ENCODE results near the gene GABRR1.

GABRR1 gene

DNA sequence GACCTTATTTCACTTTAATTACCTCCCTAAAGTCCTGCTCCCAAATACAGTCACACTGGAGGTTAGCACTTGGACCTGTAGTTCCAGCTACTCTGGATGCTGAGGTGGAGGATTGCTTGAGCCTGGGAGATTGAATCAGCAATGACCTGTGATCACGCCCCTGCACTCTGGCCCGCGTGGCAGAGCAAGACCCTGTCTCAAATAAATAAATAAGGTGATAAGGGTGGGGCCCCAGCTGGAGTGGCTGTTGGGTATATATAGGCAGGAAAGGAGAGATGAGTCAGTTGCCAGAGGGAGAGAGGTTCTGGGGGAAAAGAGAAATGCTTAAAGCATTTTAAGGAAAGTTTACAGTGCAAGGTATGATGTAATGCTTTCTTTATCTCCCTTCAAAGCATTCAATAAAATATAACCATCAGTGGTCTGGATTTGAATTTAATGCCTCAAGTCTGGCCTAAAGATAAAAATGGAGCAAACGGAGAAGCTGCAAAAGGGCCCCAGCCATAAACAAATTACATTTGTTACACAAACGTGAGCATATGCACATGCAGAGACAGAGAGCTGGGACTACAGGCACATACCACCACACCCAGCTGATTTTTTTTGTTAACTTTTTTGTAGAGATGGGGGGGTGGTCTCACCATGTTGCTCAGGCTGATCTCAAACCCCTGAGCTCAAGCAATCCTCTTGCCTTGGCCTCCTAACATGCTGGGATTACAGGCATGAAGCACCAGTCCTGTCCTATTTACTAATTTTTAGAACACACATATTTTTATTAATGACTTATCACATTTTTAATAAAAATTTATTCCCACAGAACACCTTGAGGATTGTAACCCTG is 77.4 kb downstream of the GABRR1 start:
- TF ChIP-seq, protein P1, sequence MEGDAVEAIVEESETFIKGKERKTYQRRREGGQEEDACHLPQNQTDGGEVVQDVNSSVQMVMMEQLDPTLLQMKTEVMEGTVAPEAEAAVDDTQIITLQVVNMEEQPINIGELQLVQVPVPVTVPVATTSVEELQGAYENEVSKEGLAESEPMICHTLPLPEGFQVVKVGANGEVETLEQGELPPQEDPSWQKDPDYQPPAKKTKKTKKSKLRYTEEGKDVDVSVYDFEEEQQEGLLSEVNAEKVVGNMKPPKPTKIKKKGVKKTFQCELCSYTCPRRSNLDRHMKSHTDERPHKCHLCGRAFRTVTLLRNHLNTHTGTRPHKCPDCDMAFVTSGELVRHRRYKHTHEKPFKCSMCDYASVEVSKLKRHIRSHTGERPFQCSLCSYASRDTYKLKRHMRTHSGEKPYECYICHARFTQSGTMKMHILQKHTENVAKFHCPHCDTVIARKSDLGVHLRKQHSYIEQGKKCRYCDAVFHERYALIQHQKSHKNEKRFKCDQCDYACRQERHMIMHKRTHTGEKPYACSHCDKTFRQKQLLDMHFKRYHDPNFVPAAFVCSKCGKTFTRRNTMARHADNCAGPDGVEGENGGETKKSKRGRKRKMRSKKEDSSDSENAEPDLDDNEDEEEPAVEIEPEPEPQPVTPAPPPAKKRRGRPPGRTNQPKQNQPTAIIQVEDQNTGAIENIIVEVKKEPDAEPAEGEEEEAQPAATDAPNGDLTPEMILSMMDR (IDR thresholded peaks at IDR 0.05; ENCODE audit: borderline replicate concordance, extremely low read depth, low read length, poor library complexity, severe bottlenecking) = no peak
- TF ChIP-seq EZH2 (IDR thresholded peaks at IDR 0.05; ENCODE audit: borderline replicate concordance, low read depth, low read length, severe bottlenecking) = no peak
- no peak overlapping the region for H3K9ac ChIP-seq (ENCODE audit: low read depth, low read length)
- no peaks in the 10 kb centered on the region for H4K20me1 ChIP-seq (ENCODE audit: insufficient read depth, low read length)
- H3K4me3 ChIP-seq (ENCODE audit: low read depth in 1 of 2, low read length in 2 of 2) = no peak overlapping the region
- H3K4me1 ChIP-seq (ENCODE audit: insufficient read depth, low read length) = peaks cover 3% of the 10 kb centered on the region; the same call in 1 of the 2 replicates
- H3K36me3 ChIP-seq (ENCODE audit: insufficient read depth, low read length) = no peaks in the 10 kb centered on the region
- H3K27me3 ChIP-seq (ENCODE audit: insufficient read depth, low read length, poor library complexity) = no peaks in the 10 kb centered on the region
- no peak overlapping the region for H3K4me2 ChIP-seq (ENCODE audit: insufficient read depth, low read length)
- ATAC-seq (ENCODE audit: insufficient read depth, low read depth) (no peak), DNase-seq (no peak)
- H3K9me3 ChIP-seq (ENCODE audit: insufficient read depth, low read length, severe bottlenecking) = no peaks in the 10 kb centered on the region
- no peak overlapping the region for H2AFZ ChIP-seq (ENCODE audit: low read depth, low read length)
- H3K27ac ChIP-seq (ENCODE audit: low read length) = no peak overlapping the region
- no peaks in the 10 kb centered on the region for H3K79me2 ChIP-seq (ENCODE audit: insufficient read depth, low read length)

DNA sequence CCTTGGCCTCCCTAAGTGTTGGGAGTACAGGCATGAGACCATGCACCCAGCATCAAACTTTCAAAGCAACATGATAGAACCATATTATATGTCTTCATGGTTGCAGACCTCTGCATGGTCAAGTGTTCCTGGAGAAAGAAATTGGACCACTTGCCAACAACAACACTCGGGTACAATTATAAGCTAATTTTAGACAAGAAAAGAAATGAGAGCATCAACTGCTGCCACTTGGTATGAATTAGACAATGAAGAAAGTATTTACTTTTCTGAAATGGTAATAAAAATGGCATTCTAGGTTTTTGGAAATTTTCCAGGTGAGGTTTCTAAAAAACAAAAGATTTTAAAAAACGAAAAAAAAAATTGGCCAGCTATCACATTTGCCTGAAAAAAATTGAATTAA is 79.0 kb downstream of the GABRR1 start:
- Histone ChIP-seq H3K27ac (ENCODE audit: low read length) (no peak overlapping the region), H3K4me2 (ENCODE audit: insufficient read depth, low read length) (no peak overlapping the region), H2AFZ (ENCODE audit: low read depth, low read length) (no peak overlapping the region), H3K4me3 (ENCODE audit: low read depth in 1 of 2, low read length in 2 of 2) (no peak overlapping the region), H3K27me3 (ENCODE audit: insufficient read depth, low read length, poor library complexity) (no peaks in the 10 kb centered on the region), H3K9ac (ENCODE audit: low read depth, low read length) (no peak overlapping the region), H3K4me1 (ENCODE audit: insufficient read depth, low read length) (no peaks in the 10 kb centered on the region), H4K20me1 (ENCODE audit: insufficient read depth, low read length) (no peaks in the 10 kb centered on the region), H3K79me2 (ENCODE audit: insufficient read depth, low read length) (no peaks in the 10 kb centered on the region), H3K9me3 (ENCODE audit: insufficient read depth, low read length, severe bottlenecking) (no peaks in the 10 kb centered on the region), H3K36me3 (ENCODE audit: insufficient read depth, low read length) (no peaks in the 10 kb centered on the region)
- DNase-seq = no peak
- TF ChIP-seq, protein P1 (IDR thresholded peaks at IDR 0.05; ENCODE audit: borderline replicate concordance, extremely low read depth, low read length, poor library complexity, severe bottlenecking) = no peak
- ATAC-seq (ENCODE audit: insufficient read depth, low read depth) = no peak

DNA sequence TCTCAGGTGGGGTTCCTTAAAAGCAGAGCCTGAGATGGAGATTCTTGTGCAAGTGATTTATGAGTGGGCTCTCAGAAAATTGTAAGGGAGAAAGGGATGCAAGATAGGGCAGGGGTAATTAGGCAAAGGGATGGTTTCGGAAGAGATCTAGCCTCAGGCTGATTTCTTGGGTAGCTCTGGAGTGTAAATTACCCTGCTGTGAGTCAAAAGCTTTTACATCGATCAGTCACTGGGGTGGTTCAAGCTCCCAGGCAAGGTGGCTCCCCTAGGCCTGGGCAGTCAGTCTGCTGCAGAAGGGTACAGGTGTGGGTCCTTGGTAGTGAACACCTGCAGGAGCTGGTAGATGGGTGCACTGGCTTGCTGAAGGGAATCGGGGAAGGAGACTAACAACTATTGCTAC is 82.4 kb downstream of the GABRR1 start:
- Histone ChIP-seq H3K4me1 (ENCODE audit: insufficient read depth, low read length) (no peaks in the 10 kb centered on the region), H2AFZ (ENCODE audit: low read depth, low read length) (no peak overlapping the region), H3K27ac (ENCODE audit: low read length) (no peak overlapping the region), H3K9me3 (ENCODE audit: insufficient read depth, low read length, severe bottlenecking) (no peaks in the 10 kb centered on the region), H3K4me3 (ENCODE audit: low read depth in 1 of 2, low read length in 2 of 2) (no peak overlapping the region), H4K20me1 (ENCODE audit: insufficient read depth, low read length) (no peaks in the 10 kb centered on the region), H3K9ac (ENCODE audit: low read depth, low read length) (no peak overlapping the region), H3K27me3 (ENCODE audit: insufficient read depth, low read length, poor library complexity) (no peaks in the 10 kb centered on the region), H3K4me2 (ENCODE audit: insufficient read depth, low read length) (no peak overlapping the region), H3K36me3 (ENCODE audit: insufficient read depth, low read length) (no peaks in the 10 kb centered on the region), H3K79me2 (ENCODE audit: insufficient read depth, low read length) (no peaks in the 10 kb centered on the region)
- DNase-seq (no peak), ATAC-seq (ENCODE audit: insufficient read depth, low read depth) (no peak)
- TF ChIP-seq EZH2 (IDR thresholded peaks at IDR 0.05; ENCODE audit: borderline replicate concordance, low read depth, low read length, severe bottlenecking) = no peak
- TF ChIP-seq, protein P1 (IDR thresholded peaks at IDR 0.05; ENCODE audit: borderline replicate concordance, extremely low read depth, low read length, poor library complexity, severe bottlenecking) = no peak

Data from DND-41 (cell line).